Neural progenitor cell (in vitro differentiated cells): ENCODE results near the gene CAB39L.

Experiments used
- EZH2 ChIP-seq: fragments of 200-600 bp; sonication (generic); IDR thresholded peaks from 2 replicates; pipeline ENCODE4 v1.6.1; 2017; ENCODE audit warnings: antibody characterized with exemption, mild to moderate bottlenecking, moderate library complexity
- EZH2phosphoT487 ChIP-seq: fragments of 200-600 bp; sonication (generic); IDR thresholded peaks from 2 replicates; pipeline ENCODE4 v1.6.1; 2017; ENCODE audit warnings: antibody characterized with exemption
- TF ChIP-seq, protein P1 (sequence below): fragments of 200-600 bp; sonication (generic); IDR thresholded peaks from 2 replicates; pipeline ENCODE4 v1.5.1; 2017; ENCODE audit warnings: antibody characterized with exemption, mild to moderate bottlenecking

DNA sequence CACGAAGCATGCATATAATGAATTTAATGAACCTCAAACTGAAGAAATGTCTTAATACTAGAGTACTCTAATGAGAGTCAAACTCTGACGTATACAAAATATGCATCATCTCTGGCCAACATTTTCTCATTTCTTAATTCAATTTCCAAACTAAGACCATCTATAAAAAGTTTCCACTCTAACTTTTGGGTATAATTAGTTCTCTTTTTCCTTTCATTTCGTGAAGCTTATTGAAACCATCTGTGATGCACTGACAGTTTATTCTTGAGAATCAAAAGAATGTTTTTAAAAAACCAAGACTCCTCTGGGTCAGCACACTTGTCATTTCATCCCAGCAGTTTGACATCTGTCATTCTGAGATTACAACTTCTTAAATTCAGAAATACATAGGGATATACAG is 90.0 kb downstream of the CAB39L start:
- TF ChIP-seq, protein P1, sequence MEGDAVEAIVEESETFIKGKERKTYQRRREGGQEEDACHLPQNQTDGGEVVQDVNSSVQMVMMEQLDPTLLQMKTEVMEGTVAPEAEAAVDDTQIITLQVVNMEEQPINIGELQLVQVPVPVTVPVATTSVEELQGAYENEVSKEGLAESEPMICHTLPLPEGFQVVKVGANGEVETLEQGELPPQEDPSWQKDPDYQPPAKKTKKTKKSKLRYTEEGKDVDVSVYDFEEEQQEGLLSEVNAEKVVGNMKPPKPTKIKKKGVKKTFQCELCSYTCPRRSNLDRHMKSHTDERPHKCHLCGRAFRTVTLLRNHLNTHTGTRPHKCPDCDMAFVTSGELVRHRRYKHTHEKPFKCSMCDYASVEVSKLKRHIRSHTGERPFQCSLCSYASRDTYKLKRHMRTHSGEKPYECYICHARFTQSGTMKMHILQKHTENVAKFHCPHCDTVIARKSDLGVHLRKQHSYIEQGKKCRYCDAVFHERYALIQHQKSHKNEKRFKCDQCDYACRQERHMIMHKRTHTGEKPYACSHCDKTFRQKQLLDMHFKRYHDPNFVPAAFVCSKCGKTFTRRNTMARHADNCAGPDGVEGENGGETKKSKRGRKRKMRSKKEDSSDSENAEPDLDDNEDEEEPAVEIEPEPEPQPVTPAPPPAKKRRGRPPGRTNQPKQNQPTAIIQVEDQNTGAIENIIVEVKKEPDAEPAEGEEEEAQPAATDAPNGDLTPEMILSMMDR = no peak
- TF ChIP-seq EZH2 (no peak), EZH2phosphoT487 (no peak)
